Measurements from ENCODE around the gene PHF2. TPM values are rescaled to one million over a fixed set of nuclear protein-coding genes. Genes with fewer than 3 reads are reported as not detected.

The PHF2 gene
- total RNA-seq, 4 donors from 2014 or later, result 22.6 to 40.2 (median 28.4) TPM

DNA sequence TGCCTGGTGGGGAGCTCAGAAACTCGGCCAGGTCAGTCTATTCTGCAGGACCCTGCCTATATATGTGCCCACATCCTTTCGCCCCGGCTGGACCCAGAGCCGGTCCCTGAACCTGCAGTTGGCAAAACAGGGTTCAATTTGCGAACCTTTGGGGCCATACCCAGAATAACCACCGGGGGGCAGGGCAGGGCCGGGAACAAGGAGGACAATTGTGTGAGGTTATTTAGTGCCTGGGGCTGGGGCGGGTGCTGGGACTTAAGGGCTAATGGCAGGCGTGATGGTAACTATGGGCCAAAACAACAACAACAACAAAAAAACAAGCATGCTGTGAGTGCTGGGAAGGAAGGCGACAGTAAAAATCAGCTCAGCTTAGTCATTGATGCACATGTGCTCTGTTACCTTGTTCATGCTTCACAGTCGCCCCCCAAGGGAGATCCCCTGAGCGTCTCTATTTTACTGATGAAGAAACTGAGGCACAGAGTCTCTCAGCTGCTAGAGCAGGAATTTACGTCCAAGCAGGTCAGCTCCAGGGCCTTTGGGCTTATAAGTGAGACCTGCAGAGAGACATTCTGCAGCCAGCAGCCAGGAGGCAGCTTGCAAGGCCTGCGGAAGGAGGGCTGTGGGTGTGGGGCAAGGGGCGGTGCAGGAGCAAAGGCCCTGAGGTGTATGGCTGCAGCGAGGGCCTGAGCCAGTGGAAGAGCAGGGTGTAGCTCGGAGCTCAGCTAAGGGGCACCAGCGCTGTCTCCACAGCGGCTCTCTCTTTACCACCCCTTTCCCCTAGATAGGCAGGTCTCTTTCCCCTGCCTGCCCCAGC is 106.0 kb downstream of the PHF2 start:
- DNase-seq (ENCODE audit: low spot score in 2 of 2), result peak; percentile 76 to 83
- Histone ChIP-seq H3K27me3 (peaks cover 2% of the 10 kb centered on the region), H3K27ac (no peak overlapping the region), H3K4me1 (peaks cover 8% of the 10 kb centered on the region), H3K4me3 (no peak overlapping the region), H3K9me3 (no peaks in the 10 kb centered on the region), H3K36me3 (peaks cover 12% of the 10 kb centered on the region)
- TF ChIP-seq POLR2A (IDR thresholded peaks at IDR 0.05) (no peak), POLR2AphosphoS5 (IDR thresholded peaks at IDR 0.05) (no peak)
- TF ChIP-seq, protein P1, sequence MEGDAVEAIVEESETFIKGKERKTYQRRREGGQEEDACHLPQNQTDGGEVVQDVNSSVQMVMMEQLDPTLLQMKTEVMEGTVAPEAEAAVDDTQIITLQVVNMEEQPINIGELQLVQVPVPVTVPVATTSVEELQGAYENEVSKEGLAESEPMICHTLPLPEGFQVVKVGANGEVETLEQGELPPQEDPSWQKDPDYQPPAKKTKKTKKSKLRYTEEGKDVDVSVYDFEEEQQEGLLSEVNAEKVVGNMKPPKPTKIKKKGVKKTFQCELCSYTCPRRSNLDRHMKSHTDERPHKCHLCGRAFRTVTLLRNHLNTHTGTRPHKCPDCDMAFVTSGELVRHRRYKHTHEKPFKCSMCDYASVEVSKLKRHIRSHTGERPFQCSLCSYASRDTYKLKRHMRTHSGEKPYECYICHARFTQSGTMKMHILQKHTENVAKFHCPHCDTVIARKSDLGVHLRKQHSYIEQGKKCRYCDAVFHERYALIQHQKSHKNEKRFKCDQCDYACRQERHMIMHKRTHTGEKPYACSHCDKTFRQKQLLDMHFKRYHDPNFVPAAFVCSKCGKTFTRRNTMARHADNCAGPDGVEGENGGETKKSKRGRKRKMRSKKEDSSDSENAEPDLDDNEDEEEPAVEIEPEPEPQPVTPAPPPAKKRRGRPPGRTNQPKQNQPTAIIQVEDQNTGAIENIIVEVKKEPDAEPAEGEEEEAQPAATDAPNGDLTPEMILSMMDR (IDR thresholded peaks at IDR 0.05), result peak; percentile 38 to 72
- 22% methylated on average over 16 of the region's 19 CpGs for whole genome bisulfite sequencing

DNA sequence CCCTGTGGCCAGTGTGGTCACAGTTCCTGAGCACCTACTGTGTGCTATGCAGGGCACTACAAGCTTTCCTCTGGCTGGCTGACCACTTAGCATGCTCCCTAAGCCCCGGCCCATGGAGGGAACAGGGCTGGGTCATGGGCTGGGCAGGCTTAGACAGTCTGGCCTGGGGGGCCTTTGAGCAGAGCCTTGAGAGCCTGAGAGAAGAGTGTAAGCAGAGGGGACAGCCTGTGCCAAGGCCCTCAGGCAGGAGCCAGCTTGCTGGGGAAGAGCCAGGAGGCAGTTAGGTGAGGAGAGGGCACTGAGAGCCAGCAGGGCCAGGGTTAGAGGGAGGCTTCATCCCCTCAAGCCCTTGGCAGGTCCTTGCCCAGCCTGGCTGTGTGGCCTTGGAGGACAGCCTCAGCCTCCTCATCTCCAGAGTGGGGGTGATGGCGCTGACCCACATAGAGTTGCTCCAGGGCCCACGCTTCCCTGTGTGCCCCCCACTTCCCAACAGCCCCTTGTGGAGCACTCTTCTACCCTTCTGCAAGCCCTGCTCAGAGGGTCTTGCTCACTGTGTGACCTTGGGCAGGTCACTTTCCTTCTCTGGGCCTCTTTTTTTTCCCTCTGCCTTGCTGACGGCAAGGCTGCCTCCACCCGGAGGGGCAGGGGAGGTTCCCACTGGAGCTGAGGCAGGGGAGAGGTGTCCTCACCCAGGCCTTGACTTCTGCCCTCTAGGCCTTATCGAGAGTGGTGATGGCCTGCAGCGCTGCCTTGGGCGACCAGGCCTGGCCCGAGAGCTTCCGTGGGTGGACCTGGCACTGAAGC is 107.1 kb downstream of the PHF2 start:
- Histone ChIP-seq H3K4me3 (no peak overlapping the region), H3K9me3 (no peaks in the 10 kb centered on the region), H3K27ac (no peak overlapping the region), H3K36me3 (peaks cover under 1% of the 10 kb centered on the region), H3K4me1 (peaks cover 8% of the 10 kb centered on the region), H3K27me3 (peaks cover 2% of the 10 kb centered on the region)
- 95% methylated on average over 3 of the region's 10 CpGs for WGBS
- no peak for DNase-seq (ENCODE audit: low spot score in 2 of 2)
- TF ChIP-seq POLR2AphosphoS5 (IDR thresholded peaks at IDR 0.05) (no peak), EP300 (IDR thresholded peaks at IDR 0.05) (no peak), POLR2A (IDR thresholded peaks at IDR 0.05) (no peak)
- TF ChIP-seq, protein P1 (IDR thresholded peaks at IDR 0.05), result no peak

DNA sequence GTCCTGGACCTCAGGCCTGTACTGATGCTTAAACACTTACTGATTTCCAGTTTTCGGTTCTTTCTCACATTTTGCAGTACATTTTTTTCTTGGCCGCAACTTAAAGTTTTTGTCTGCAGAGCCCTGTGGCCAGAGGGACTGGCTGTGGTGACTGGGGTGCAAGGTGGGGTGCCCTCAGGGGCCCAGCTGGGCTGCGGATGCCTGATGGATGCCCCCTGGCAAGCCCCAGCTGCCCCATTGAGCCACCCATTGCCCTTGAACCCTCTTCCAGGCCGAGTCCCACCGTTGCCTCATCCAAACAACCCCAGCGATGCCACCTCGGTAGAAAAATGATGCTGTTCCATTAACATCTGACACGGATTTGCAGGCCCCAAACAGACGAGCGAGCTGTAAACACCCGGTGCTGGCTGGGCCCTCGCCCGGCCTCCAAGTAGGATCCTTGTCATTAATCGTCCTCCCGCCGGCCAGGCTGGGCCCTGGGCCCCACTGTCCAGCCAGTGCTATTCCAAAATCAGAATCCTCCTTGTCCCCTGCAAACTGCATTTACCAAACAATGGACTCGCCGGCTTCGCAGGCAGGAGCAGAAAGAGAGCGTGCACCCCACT is 107.9 kb downstream of the PHF2 start:
- DNase-seq (ENCODE audit: low spot score in 2 of 2), result no peak
- Histone ChIP-seq H3K36me3 (no peaks in the 10 kb centered on the region), H3K27ac (no peak overlapping the region), H3K4me1 (peaks cover 8% of the 10 kb centered on the region), H3K4me3 (no peak overlapping the region), H3K9me3 (peaks cover 2% of the 10 kb centered on the region), H3K27me3 (peaks cover 2% of the 10 kb centered on the region)
- TF ChIP-seq, protein P1 (IDR thresholded peaks at IDR 0.05), result no peak
- TF ChIP-seq EP300 (IDR thresholded peaks at IDR 0.05) (no peak), POLR2AphosphoS5 (IDR thresholded peaks at IDR 0.05) (no peak), POLR2A (IDR thresholded peaks at IDR 0.05) (no peak)
- WGBS, result 94% methylated on average over 16 of the region's 20 CpGs

DNA sequence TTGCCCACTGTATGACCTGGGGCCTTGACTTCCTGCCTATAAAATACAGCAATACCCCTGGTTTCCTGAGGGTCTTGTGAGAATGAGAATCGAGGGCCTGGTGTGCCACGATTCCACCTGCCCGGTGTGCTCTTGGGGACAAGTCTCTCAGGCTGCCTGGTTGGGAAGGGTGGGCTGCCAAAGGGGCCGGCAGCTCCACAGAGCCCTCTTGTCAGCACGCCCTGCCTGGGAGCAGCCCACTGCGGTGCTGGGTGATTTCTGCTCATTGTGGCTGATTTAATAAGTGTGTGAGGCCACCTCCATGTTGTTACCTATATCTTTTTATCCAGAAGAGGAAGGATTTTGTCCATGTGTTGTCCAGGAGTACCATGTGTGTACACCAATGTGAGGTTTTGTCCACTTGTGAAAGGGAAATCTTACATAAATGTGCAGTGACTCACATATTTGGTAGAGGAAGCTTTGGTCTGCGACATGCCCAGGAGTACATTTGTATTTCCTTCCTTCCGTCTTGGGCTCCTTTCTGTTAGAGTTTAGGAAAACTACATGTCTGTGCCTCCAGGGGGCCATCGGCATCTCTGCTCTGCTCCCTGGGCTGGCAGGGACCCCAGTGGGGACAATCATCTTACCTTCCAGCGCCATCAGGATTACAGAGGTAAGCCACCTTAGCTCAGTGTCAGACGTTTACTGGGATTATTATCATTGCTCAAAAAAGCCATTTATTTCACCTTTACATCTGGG is 108.6 kb downstream of the PHF2 start:
- Histone ChIP-seq H3K36me3 (no peaks in the 10 kb centered on the region), H3K4me1 (peaks cover 8% of the 10 kb centered on the region), H3K27me3 (peaks cover 2% of the 10 kb centered on the region), H3K4me3 (no peak overlapping the region), H3K9me3 (peaks cover 10% of the 10 kb centered on the region), H3K27ac (no peak overlapping the region)
- no peak for DNase-seq (ENCODE audit: low spot score in 2 of 2)
- 53% methylated on average over 7 of the region's 11 CpGs for WGBS
- TF ChIP-seq, protein P1 (IDR thresholded peaks at IDR 0.05), result no peak
- TF ChIP-seq EP300 (IDR thresholded peaks at IDR 0.05), result no peak
- TF ChIP-seq POLR2AphosphoS5 (IDR thresholded peaks at IDR 0.05), result no peak
- TF ChIP-seq POLR2A (IDR thresholded peaks at IDR 0.05), result no peak

Data from suprapubic skin (tissue), 4 donors.